K562 (cell line): ENCODE data around the gene SLC16A13.
"Not testable (repeated sequence)": the region's sequence is repeated elsewhere in the genome, so short reads cannot be mapped to it uniquely, and the experiment has no call there.

Source experiments
- GTF2B ChIP-seq: IDR thresholded peaks from 2 replicates; pipeline ENCODE4 v1.6.1; 2011; ENCODE audit not compliant: insufficient read length; ENCODE audit errors: extremely low read depth
- NRF1 ChIP-seq, 2 experiments: fragments of 450-650 bp; IDR thresholded peaks in 1 of 2; conservative IDR thresholded peaks in 1 of 2; 2 replicates each; pipeline ENCODE4 v1.6.1; 2014; ENCODE audit warnings: mild to moderate bottlenecking in 2 of 2
- ZBTB34 ChIP-seq: fragments of 250-450 bp; sonication (Bioruptor Pico); IDR thresholded peaks from 2 replicates; pipeline ENCODE4 v1.8.0; 2021; ENCODE audit warnings: mild to moderate bottlenecking, moderate library complexity

- not testable (repeated sequence) for TF ChIP-seq NRF1 (conservative IDR thresholded peaks at IDR 0.05 in 1 of 2, IDR thresholded peaks at IDR 0.05 in 1 of 2); GTF2B; ZBTB34
Measured at GRCh38 chr17:6993613-6994056, 42.2 kb upstream of the SLC16A13 start.
